ENCODE results near the gene CBFA2T3.

DNA sequence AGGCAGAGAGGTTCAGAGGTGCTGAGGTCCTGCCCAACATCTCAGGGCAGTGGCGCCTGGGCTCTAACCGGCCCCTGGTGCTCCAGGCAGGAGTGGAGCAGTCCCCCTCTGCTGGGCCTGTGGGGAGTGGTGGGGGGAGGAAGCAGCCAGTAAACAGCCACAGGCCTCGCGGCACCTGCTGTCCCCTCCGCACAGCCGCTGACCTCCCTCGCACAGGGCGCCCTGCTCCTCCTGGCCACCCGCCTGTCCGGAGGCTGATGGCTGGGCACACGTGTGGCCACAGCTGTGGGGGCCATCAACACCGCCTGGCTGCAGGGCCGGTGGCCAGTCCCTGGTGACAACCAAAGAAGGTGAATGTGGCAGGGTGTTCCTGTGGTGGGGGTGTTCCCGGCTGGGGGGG, 73.7 kb downstream of the CBFA2T3 start:
- TF ChIP-seq, protein P1, sequence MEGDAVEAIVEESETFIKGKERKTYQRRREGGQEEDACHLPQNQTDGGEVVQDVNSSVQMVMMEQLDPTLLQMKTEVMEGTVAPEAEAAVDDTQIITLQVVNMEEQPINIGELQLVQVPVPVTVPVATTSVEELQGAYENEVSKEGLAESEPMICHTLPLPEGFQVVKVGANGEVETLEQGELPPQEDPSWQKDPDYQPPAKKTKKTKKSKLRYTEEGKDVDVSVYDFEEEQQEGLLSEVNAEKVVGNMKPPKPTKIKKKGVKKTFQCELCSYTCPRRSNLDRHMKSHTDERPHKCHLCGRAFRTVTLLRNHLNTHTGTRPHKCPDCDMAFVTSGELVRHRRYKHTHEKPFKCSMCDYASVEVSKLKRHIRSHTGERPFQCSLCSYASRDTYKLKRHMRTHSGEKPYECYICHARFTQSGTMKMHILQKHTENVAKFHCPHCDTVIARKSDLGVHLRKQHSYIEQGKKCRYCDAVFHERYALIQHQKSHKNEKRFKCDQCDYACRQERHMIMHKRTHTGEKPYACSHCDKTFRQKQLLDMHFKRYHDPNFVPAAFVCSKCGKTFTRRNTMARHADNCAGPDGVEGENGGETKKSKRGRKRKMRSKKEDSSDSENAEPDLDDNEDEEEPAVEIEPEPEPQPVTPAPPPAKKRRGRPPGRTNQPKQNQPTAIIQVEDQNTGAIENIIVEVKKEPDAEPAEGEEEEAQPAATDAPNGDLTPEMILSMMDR (IDR thresholded peaks at IDR 0.05; ENCODE audit: borderline replicate concordance, extremely low read depth, low read length, poor library complexity, severe bottlenecking) = no peak
- no peak for TF ChIP-seq EZH2 (IDR thresholded peaks at IDR 0.05; ENCODE audit: borderline replicate concordance, low read depth, low read length, severe bottlenecking)

All from DND-41 (cell line).